SU-DHL-6 (cell line): Measurements from ENCODE around the gene PCDHB9.
"Not testable (repeated sequence)": the region's sequence is repeated elsewhere in the genome, so short reads cannot be mapped to it uniquely, and the experiment has no call there.

Source experiments
- EZH2phosphoT487 ChIP-seq: fragments of 200-600 bp; sonication (generic), shearing (Covaris generic); conservative IDR thresholded peaks from 2 replicates; pipeline ENCODE4 v1.6.1; 2018; ENCODE audit warnings: mild to moderate bottlenecking, antibody characterized with exemption, low read length, moderate library complexity, mixed read lengths
- TF ChIP-seq, protein P1 (sequence below): fragments of 200-600 bp; sonication (generic); IDR thresholded peaks from one replicate; pipeline ENCODE4 v1.5.1; 2017; ENCODE audit warnings: antibody characterized with exemption, mild to moderate bottlenecking, low read length, moderate library complexity; ENCODE audit not compliant: insufficient read depth, poor library complexity, severe bottlenecking

DNA sequence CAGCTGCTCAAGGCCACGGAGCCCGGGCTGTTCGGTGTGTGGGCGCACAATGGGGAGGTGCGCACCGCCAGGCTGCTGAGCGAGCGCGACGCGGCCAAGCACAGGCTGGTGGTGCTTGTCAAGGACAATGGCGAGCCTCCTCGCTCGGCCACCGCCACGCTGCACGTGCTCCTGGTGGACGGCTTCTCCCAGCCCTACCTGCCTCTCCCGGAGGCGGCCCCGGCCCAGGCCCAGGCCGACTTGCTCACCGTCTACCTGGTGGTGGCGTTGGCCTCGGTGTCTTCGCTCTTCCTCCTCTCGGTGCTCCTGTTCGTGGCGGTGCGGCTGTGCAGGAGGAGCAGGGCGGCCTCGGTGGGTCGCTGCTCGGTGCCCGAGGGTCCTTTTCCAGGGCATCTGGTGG, 2.2 kb downstream of the PCDHB9 start:
- TF ChIP-seq, protein P1, sequence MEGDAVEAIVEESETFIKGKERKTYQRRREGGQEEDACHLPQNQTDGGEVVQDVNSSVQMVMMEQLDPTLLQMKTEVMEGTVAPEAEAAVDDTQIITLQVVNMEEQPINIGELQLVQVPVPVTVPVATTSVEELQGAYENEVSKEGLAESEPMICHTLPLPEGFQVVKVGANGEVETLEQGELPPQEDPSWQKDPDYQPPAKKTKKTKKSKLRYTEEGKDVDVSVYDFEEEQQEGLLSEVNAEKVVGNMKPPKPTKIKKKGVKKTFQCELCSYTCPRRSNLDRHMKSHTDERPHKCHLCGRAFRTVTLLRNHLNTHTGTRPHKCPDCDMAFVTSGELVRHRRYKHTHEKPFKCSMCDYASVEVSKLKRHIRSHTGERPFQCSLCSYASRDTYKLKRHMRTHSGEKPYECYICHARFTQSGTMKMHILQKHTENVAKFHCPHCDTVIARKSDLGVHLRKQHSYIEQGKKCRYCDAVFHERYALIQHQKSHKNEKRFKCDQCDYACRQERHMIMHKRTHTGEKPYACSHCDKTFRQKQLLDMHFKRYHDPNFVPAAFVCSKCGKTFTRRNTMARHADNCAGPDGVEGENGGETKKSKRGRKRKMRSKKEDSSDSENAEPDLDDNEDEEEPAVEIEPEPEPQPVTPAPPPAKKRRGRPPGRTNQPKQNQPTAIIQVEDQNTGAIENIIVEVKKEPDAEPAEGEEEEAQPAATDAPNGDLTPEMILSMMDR: not testable (repeated sequence)
- not testable (repeated sequence) for TF ChIP-seq EZH2phosphoT487
